Mesodermal cell (in vitro differentiated cells): ENCODE data around the gene SPOCK1.

Experiments
- H3K27ac ChIP-seq: 2 replicates; pipeline ENCODE4 v1.7.0; 2013; ENCODE audit warnings: mild to moderate bottlenecking, low read depth, low read length, moderate library complexity; ENCODE audit not compliant: severe bottlenecking
- H3K36me3 ChIP-seq: 2 replicates; pipeline ENCODE4 v1.7.1; 2013; ENCODE audit warnings: mild to moderate bottlenecking, low read length, moderate library complexity; ENCODE audit not compliant: control insufficient read depth, insufficient read depth
- H3K4me1 ChIP-seq: one replicate; pipeline ENCODE4 v1.7.1; 2013; ENCODE audit warnings: mild to moderate bottlenecking, low read length; ENCODE audit not compliant: insufficient read depth, control insufficient read depth, poor library complexity, severe bottlenecking
- H3K4me3 ChIP-seq: 2 replicates; pipeline ENCODE4 v1.7.0; 2013; ENCODE audit warnings: low read length, control low read depth, mild to moderate bottlenecking; ENCODE audit not compliant: insufficient read depth, poor library complexity, severe bottlenecking; ENCODE audit errors: extremely low read depth
- H3K9me3 ChIP-seq: 2 replicates; pipeline ENCODE4 v1.7.1; 2013; ENCODE audit warnings: mild to moderate bottlenecking, low read length, moderate library complexity; ENCODE audit not compliant: control insufficient read depth
- WGBS, 2 experiments: methylation state at CpG; one replicate each; pipeline ENCODE4 v1.1.5; 2013; ENCODE audit warnings: missing lambda C conversion rate in 2 of 2; ENCODE audit not compliant: insufficient coverage in 2 of 2; 5-methylcytosine and 5-hydroxymethylcytosine counted together

SPOCK1 gene

DNA sequence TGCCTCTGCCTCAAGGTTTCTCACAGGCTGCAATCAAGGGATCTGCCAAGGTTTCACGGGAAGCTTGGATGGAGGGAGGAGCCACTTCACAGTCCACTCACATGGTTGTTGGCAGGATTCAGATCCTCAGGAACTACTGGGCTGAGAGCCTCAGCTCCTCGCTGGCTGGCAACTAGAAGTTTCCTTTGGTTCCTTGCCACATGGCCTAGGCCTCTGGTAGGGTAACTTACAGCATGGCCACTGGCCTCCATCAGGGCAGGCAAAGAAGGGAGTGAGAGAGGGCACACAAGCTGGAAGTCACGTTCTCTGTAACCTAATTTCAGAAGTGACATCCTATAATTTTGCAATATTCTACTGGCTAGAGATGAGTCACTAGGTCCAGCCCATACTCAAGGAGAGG is 32.2 kb downstream of the SPOCK1 start:
- 59 to 90% methylated on average over 2 of the region's 3 CpGs for WGBS, 2 experiments
- H3K9me3 ChIP-seq: no peaks in the 10 kb centered on the region
- peaks cover 9% of the 10 kb centered on the region for H3K4me1 ChIP-seq
- no peak overlapping the region for H3K4me3 ChIP-seq
- H3K36me3 ChIP-seq: no peaks in the 10 kb centered on the region
- H3K27ac ChIP-seq: no peak overlapping the region

GRCh38 chr5:137465930-137466329 is 33.2 kb downstream of the SPOCK1 start:
- Histone ChIP-seq H3K4me1 (no peaks in the 10 kb centered on the region), H3K36me3 (no peaks in the 10 kb centered on the region), H3K4me3 (no peak overlapping the region), H3K27ac (no peak overlapping the region), H3K9me3 (no peaks in the 10 kb centered on the region)
- 57 to 88% methylated on average over 1 of the region's 1 CpG for WGBS, 2 experiments

DNA sequence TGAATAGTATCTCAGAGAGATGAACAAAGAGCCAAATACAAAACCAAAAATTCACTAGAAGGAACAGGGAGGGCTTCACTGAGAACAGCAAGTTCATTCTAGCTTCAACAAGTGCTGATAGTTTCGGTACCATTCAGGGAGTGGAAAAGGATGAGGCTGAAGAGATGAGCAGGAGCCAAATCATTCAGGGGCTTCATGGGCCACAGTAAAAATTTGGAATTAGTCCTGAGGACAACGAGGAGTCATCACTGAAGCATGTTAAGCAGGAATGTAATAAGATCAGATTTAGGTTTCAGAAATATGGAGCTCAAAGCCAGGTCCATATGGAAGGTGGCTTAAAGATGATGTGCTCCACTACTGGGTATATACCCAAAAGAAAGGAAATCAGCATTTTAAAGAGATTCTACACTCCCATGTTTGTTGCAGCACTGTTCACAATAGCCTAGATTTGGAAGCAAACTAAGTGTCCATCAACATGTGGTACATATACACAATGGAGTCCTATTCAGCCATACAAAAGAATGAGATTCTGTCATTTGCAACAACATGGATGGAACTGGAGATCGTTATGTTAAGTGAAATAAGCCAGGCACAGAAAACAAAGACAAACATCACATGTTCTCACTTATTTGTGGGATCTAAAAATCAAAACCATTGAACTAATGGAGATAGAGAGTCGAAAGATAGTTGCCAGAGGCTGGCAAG is 36.2 kb downstream of the SPOCK1 start:
- Histone ChIP-seq H3K36me3 (no peaks in the 10 kb centered on the region), H3K4me3 (no peak overlapping the region), H3K27ac (no peak overlapping the region), H3K9me3 (no peaks in the 10 kb centered on the region), H3K4me1 (no peaks in the 10 kb centered on the region)
- 87 to 88% methylated on average over 2 of the region's 4 CpGs for WGBS, 2 experiments

DNA sequence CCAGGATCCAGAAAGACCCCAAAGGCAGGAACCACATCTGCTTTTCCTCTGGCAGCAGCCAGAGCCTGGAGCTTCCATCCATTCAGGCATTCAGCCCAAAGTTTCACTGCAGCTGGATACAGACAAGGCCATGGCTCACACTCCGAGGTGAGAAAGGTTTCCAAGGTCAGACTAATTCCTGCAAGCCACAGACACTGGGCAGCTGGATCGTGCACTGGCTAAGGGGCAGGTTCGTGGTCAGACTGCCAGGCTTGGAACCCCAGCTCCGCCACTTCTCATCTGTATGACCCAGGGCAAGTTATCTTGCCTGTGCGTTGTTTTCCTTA is 36.9 kb downstream of the SPOCK1 start:
- 60 to 69% methylated on average over 4 of the region's 5 CpGs for WGBS, 2 experiments
- no peaks in the 10 kb centered on the region for H3K4me1 ChIP-seq
- H3K4me3 ChIP-seq: no peak overlapping the region
- H3K27ac ChIP-seq: no peak overlapping the region
- H3K36me3 ChIP-seq: no peaks in the 10 kb centered on the region
- H3K9me3 ChIP-seq: no peaks in the 10 kb centered on the region

GRCh38 chr5:137461391-137462264 is 37.5 kb downstream of the SPOCK1 start:
- Histone ChIP-seq H3K9me3 (no peaks in the 10 kb centered on the region), H3K36me3 (no peaks in the 10 kb centered on the region), H3K27ac (no peak overlapping the region), H3K4me1 (no peaks in the 10 kb centered on the region), H3K4me3 (no peak overlapping the region)
- WGBS, 2 experiments: 68 to 72% methylated on average over 6 of the region's 6 CpGs

GRCh38 chr5:137454671-137455070 is 44.5 kb downstream of the SPOCK1 start:
- Histone ChIP-seq H3K9me3 (no peaks in the 10 kb centered on the region), H3K4me3 (no peak overlapping the region), H3K36me3 (no peaks in the 10 kb centered on the region), H3K4me1 (no peaks in the 10 kb centered on the region), H3K27ac (no peak overlapping the region)

DNA sequence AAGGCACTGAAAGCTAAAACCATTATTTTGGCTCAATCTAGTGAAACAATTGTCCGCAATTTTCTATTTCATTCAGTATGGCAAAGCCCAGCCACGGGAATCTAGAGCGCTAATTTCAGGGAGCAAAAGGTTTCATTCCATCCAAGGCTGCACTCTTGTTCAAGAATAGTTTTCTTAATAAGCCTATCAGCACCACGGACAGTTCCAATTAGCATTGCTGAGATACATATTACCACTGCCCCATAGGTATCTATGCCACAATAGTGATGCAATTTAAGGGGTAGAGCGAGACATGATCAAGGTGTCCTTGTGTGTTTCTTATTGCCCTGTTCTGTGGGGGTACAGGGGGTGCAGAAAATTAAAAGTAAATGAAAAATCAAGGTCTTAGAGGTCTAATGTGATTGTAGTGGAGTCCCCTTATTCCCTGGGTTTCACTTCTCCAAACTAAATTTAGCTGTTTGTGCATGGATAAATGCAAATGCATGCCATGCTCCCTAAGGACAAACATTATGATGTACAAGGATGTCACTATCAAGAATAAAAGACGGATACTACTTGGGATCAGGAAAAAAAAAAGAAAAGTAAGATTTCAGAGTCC is 45.5 kb downstream of the SPOCK1 start:
- WGBS, 2 experiments: 53 to 73% methylated on average over 2 to 3 of the region's 6 CpGs

GRCh38 chr5:137450759-137451158 is 48.4 kb downstream of the SPOCK1 start:
- Histone ChIP-seq H3K4me1 (no peaks in the 10 kb centered on the region), H3K9me3 (no peaks in the 10 kb centered on the region), H3K4me3 (no peak overlapping the region), H3K27ac (no peak overlapping the region), H3K36me3 (no peaks in the 10 kb centered on the region)
- 72 to 75% methylated on average over 3 of the region's 3 CpGs for WGBS, 2 experiments

More for the DNA sequence above, 45.5 kb downstream of the SPOCK1 start:
- Histone ChIP-seq H3K36me3 (no peaks in the 10 kb centered on the region), H3K27ac (no peak overlapping the region), H3K4me1 (no peaks in the 10 kb centered on the region), H3K4me3 (no peak overlapping the region), H3K9me3 (no peaks in the 10 kb centered on the region)

DNA sequence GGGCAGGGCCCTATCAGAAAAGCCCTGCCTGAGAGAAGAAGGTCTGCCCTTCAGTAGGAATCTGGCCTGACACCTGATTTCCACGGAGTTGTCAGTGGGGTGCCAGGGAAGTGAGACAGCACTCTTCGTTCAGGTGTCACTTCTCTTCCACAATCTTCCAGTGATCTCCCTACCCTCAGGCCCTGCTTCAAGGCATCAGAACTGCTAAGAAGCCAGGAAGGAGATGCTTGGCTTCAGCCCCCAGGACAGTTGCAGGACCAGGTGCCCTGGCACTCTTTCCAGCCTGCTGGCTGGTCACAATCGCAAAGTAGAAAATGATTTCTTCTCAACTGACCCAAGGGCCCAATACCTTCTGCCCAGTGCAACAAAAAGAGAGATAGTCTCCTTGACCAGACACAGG is 50.3 kb downstream of the SPOCK1 start:
- Histone ChIP-seq H3K4me3 (no peak overlapping the region), H3K36me3 (no peaks in the 10 kb centered on the region), H3K9me3 (no peaks in the 10 kb centered on the region), H3K4me1 (no peaks in the 10 kb centered on the region), H3K27ac (no peak overlapping the region)
- WGBS, 2 experiments: 52 to 60% methylated on average over 2 to 3 of the region's 3 CpGs

GRCh38 chr5:137446615-137447014 is 52.5 kb downstream of the SPOCK1 start:
- Histone ChIP-seq H3K9me3 (no peaks in the 10 kb centered on the region), H3K4me3 (no peak overlapping the region), H3K27ac (no peak overlapping the region), H3K4me1 (no peaks in the 10 kb centered on the region), H3K36me3 (no peaks in the 10 kb centered on the region)
- no CpG with 5 or more reads among the region's 4 CpGs for WGBS, 2 experiments

GRCh38 chr5:137446151-137446550 is 53.0 kb downstream of the SPOCK1 start:
- H3K4me1 ChIP-seq: no peaks in the 10 kb centered on the region
- H3K4me3 ChIP-seq: no peak overlapping the region
- no peak overlapping the region for H3K27ac ChIP-seq
- no peaks in the 10 kb centered on the region for H3K9me3 ChIP-seq
- no peaks in the 10 kb centered on the region for H3K36me3 ChIP-seq
- 60 to 80% methylated on average over 1 of the region's 1 CpG for WGBS, 2 experiments
